Left hindlimb (tissue), 1 donor: ENCODE results near the gene TPPP2.

ENCODE experiments used
- DNase-seq: peaks from one replicate; pipeline ENCODE4 v3.0.0-alpha.2; 2018

TPPP2 gene

GRCh38 chr14:21081521-21082142, 51.6 kb downstream of the TPPP2 start:
- peak; percentile 29 for DNase-seq
